NCI-H748 treated with DMSO at 0.1 percent for 48 hours (cell line): ENCODE data around the gene ATG101.

Experiments used
- DNase-seq: peaks from one replicate; lab custom pipeline; 2025; lab: John Stamatoyannopoulos, UW

Gene ATG101

GRCh38 chr12:52069327-52070184, at the start of gene ATG101:
ATG101 (plus strand) TSS chr12:52069978; CDS start chr12:52073651, 3,673 bp downstream.
- peak; percentile 79 for DNase-seq

- DNase-seq, result no peak
Observed at GRCh38 chr12:52020539-52021336, 49.0 kb upstream of the ATG101 start.

GRCh38 chr12:52022841-52023181, 47.0 kb upstream of the ATG101 start:
- DNase-seq, result no peak

GRCh38 chr12:52023182-52023975, 46.4 kb upstream of the ATG101 start:
- DNase-seq, result peak; percentile 22

- DNase-seq, result no peak
Observed at GRCh38 chr12:52023976-52024688, 45.6 kb upstream of the ATG101 start.

- DNase-seq, result no peak
Observed at GRCh38 chr12:52024845-52025230, 44.9 kb upstream of the ATG101 start.

GRCh38 chr12:52026263-52026662, 43.5 kb upstream of the ATG101 start:
- no peak for DNase-seq

GRCh38 chr12:52027085-52027843, 42.5 kb upstream of the ATG101 start:
- no peak for DNase-seq

- peak; percentile 43 for DNase-seq
Observed at GRCh38 chr12:52029685-52030084, 40.1 kb upstream of the ATG101 start.

- no peak for DNase-seq
Observed at GRCh38 chr12:52032446-52032803, 37.4 kb upstream of the ATG101 start.

GRCh38 chr12:52032804-52033445, 36.9 kb upstream of the ATG101 start:
- DNase-seq, result peak; percentile 81

- DNase-seq, result no peak
Observed at GRCh38 chr12:52033446-52034140, 36.2 kb upstream of the ATG101 start.

GRCh38 chr12:52035190-52035589, 34.6 kb upstream of the ATG101 start:
- no peak for DNase-seq

GRCh38 chr12:52035926-52036325, 33.9 kb upstream of the ATG101 start:
- DNase-seq, result no peak

GRCh38 chr12:52036587-52037171, 33.1 kb upstream of the ATG101 start:
- DNase-seq, result peak; percentile 30

GRCh38 chr12:52037248-52037861, 32.4 kb upstream of the ATG101 start:
- DNase-seq, result no peak

GRCh38 chr12:52038447-52038846, 31.3 kb upstream of the ATG101 start:
- no peak for DNase-seq

GRCh38 chr12:52041035-52041434, 28.7 kb upstream of the ATG101 start:
- DNase-seq, result no peak

- DNase-seq, result no peak
Observed at GRCh38 chr12:52041695-52042123, 28.1 kb upstream of the ATG101 start.
